HepG2 (cell line): Measurements from ENCODE around the gene C20orf141. TPM values are rescaled to one million over a fixed set of nuclear protein-coding genes. Genes with fewer than 3 reads are reported as not detected.

ENCODE experiments used
- ATAC-seq: fragments of 200-7000 bp; cut with Tn5 transposase; 3 replicates; pipeline ENCODE4 v1.9.1; 2020; ENCODE audit warnings: mild to moderate bottlenecking, moderate library complexity
- BruUV-seq: library from RNA; stranded (reverse); fragments of 400-500 nt; replicated peaks from 2 replicates; lab custom pipeline; 2021; lab: Mats Ljungman, UMichigan
- CTCF ChIA-PET: fragments of 300-600 bp; formaldehyde crosslinking; extraction: SDS; loops from one replicate; lab custom pipeline; 2021; ENCODE audit warnings: low total read pairs, inconsistent platforms, low intra/inter-chr PET ratio; lab: Yijun Ruan, JAX
- POLR2A ChIA-PET: fragments of 350-600 bp; sonication (Branson Sonifier 250); formaldehyde crosslinking; loops from one replicate; lab custom pipeline; 2020; ENCODE audit warnings: antibody characterized with exemption, inconsistent platforms; lab: Yijun Ruan, JAX
- DNase-seq: peaks from one replicate; pipeline ENCODE4 v3.0.0-alpha.2; 2015; ENCODE audit warnings: low spot score
- FAIRE-seq: peaks from 3 replicates; lab custom pipeline; 2011; peaks lifted over from hg19 to GRCh38; lab: Jason Lieb, UNC
- H2AFZ ChIP-seq: one replicate; pipeline ENCODE4 v1.6.1; 2011; ENCODE audit warnings: low read length, inconsistent platforms
- H3K27ac ChIP-seq: fragments of 300-600 bp; 3 replicates; pipeline ENCODE4 v1.8.0; 2011; ENCODE audit warnings: mixed run types, mild to moderate bottlenecking, mixed read lengths, low read length, inconsistent platforms; ENCODE audit not compliant: insufficient read depth; ENCODE audit errors: extremely low read length
- H3K27me3 ChIP-seq, 2 experiments: fragments of 200-600 bp in 1 of 2; 2 replicates in 1 of 2; 3 replicates in 1 of 2; pipeline versions ENCODE4 v1.6.0 to v1.8.0; 2011; ENCODE audit warnings: low read length in 2 of 2, mild to moderate bottlenecking in 2 of 2, moderate library complexity in 2 of 2, inconsistent platforms in 1 of 2; ENCODE audit not compliant: insufficient read depth in 2 of 2, control insufficient read depth in 1 of 2
- H3K36me3 ChIP-seq, 2 experiments: fragments of 200-600 bp in 1 of 2; replicated peaks in 1 of 2; 2 replicates in 1 of 2; 3 replicates in 1 of 2; pipeline versions ENCODE4 v1.5.1 to v1.8.0; 2011; ENCODE audit warnings: low read length in 2 of 2, inconsistent platforms in 1 of 2; ENCODE audit not compliant: insufficient read depth in 2 of 2, control insufficient read depth in 1 of 2
- H3K4me1 ChIP-seq: 2 replicates; pipeline ENCODE4 v1.5.1; 2012; ENCODE audit warnings: low read length, inconsistent platforms; ENCODE audit not compliant: insufficient read depth
- H3K4me2 ChIP-seq: 2 replicates; pipeline ENCODE4 v1.6.0; 2011; ENCODE audit warnings: low read depth, low read length, inconsistent platforms
- H3K4me3 ChIP-seq, 3 experiments: fragments of 200-600 bp in 1 of 3; sonication (generic), shearing (Covaris generic) in 1 of 3; replicated peaks in 1 of 3; 2 replicates each; pipeline ENCODE4 v1.5.1; 2011 to 2016; ENCODE audit warnings: low read length in 3 of 3, inconsistent platforms in 2 of 3, low read depth in 2 of 3, mild to moderate bottlenecking in 2 of 3, control low read depth in 1 of 3, mixed read lengths in 1 of 3; ENCODE audit not compliant: insufficient read depth in 1 of 3
- H3K79me2 ChIP-seq: one replicate; pipeline ENCODE4 v1.6.1; 2011; ENCODE audit warnings: low read length, inconsistent platforms; ENCODE audit not compliant: insufficient read depth
- H3K9ac ChIP-seq: 2 replicates; pipeline ENCODE4 v1.6.0; 2011; ENCODE audit warnings: mild to moderate bottlenecking, low read depth, low read length, inconsistent platforms; ENCODE audit not compliant: insufficient read depth
- H3K9me3 ChIP-seq: 2 replicates; pipeline ENCODE4 v1.5.1; 2012; ENCODE audit warnings: mild to moderate bottlenecking, low read length
- H4K20me1 ChIP-seq: 2 replicates; pipeline ENCODE4 v1.6.0; 2011; ENCODE audit warnings: inconsistent platforms, mild to moderate bottlenecking, low read length, moderate library complexity; ENCODE audit not compliant: insufficient read depth
- DR1 ChIP-seq: sonication (generic); formaldehyde crosslinking; IDR thresholded peaks from 2 replicates; pipeline ENCODE4 v1.8.0; 2021; ENCODE audit warnings: mild to moderate bottlenecking, missing genetic modification reagents, inconsistent platforms
- HOXD1 ChIP-seq: sonication (generic); formaldehyde crosslinking; IDR thresholded peaks from 2 replicates; pipeline ENCODE4 v1.5.0; 2020; ENCODE audit warnings: missing genetic modification reagents
- MAFF ChIP-seq: IDR thresholded peaks from 2 replicates; pipeline ENCODE4 v1.6.1; 2011; ENCODE audit warnings: low read depth, low read length, improper control_type of control experiment
- MAFK ChIP-seq, 2 experiments: IDR thresholded peaks in 1 of 2; conservative IDR thresholded peaks in 1 of 2; 2 replicates each; pipeline ENCODE4 v1.6.1; 2011; ENCODE audit warnings: improper control_type of control experiment in 2 of 2, low read length in 2 of 2
- ZFY ChIP-seq: sonication (generic); formaldehyde crosslinking; IDR thresholded peaks from 2 replicates; pipeline ENCODE4 v1.4.0; 2020; ENCODE audit warnings: missing genetic modification reagents
- WGBS: methylation state at CpG from one replicate; pipeline ENCODE4 v1.1.6; 2017; ENCODE audit warnings: low lambda C conversion rate; 5-methylcytosine and 5-hydroxymethylcytosine counted together
- in situ Hi-C: cut with HindIII; loops from 2 replicates; pipeline ENCODE4 v1.10.0; 2017; ENCODE audit warnings: low pct_unique_long_range_greater_than_20kb; ENCODE audit not compliant: extremely low pct_ligation_motif_present
- intact Hi-C: fragments of 100-400 bp; cut with micrococcal nuclease; formaldehyde crosslinking; loops from one replicate; pipeline ENCODE4 v1.10.0; 2022; ENCODE audit not compliant: unreplicated experiment
- polyA plus RNA-seq, 8 experiments: library from polyadenylated mRNA; depleted of rRNA in 3 of 8; stranded (reverse) in 7 of 8; unstranded in 1 of 8; fragments of >200 nt; fragmentation: Illumina TruSeq in 4 of 8; extraction: Trizol in 4 of 8; gene quantifications; 2 replicates each; pipeline versions ENCODE4 v1.2.1 to v1.2.3, GENCODE V29; 2011 to 2016; ENCODE audit warnings: low read depth in 4 of 8, missing spikeins in 1 of 8, mixed read lengths in 1 of 8; ENCODE audit not compliant: insufficient read depth in 1 of 8
- total RNA-seq, 5 experiments: library from RNA; depleted of rRNA; stranded (reverse); fragments of >200 nt; fragmentation: Illumina TruSeq; extraction: Trizol; gene quantifications; 2 replicates each; pipeline ENCODE4 v1.2.3, GENCODE V29; 2016; ENCODE audit warnings: low read depth in 1 of 5

C20orf141 gene
- total and polyA plus RNA-seq, 2 of the 13 experiments (the other 11 are each of a cell fraction or from before 2014, with no cell fraction given), result not detected

GRCh38 chr20:2820084-2820895 is 5.5 kb downstream of the C20orf141 start:
- no peak overlapping the region for H2AFZ ChIP-seq
- BruUV-seq, result no TSS peak
- FAIRE-seq, result no peak
- WGBS, result 43% methylated on average over 32 of the region's 32 CpGs
- intact Hi-C loops (no loop called here), in situ Hi-C loops (no loop called here)
- peak overlapping the region; percentile 41; the same call in 1 of the 2 replicates for H3K4me2 ChIP-seq
- H3K27ac ChIP-seq, result no peak overlapping the region
- no peak overlapping the region for H3K9ac ChIP-seq
- DNase-seq, result no peak
- H3K36me3 ChIP-seq, result no peaks in the 10 kb centered on the region
- TF ChIP-seq ZFY (CRISPR knock-in tag) (0 out of 2 replicates have a peak, but pooled peaks have one; percentile 23), DR1 (CRISPR knock-in tag) (0 out of 2 replicates have a peak, but pooled peaks have one; percentile 24), MAFF (peak; percentile 64; the same call in 1 of the 2 replicates), HOXD1 (CRISPR knock-in tag) (no peak), MAFK (conservative IDR thresholded peaks at IDR 0.05 in 1 of 2, IDR thresholded peaks at IDR 0.05 in 1 of 2; ENCODE audit: low read length in 2 of 2) (peak; percentile 52 to 72; a peak in 3 of 4 replicates)
- ChIA-PET CTCF (no interaction called here), POLR2A (no interaction called here)
- H4K20me1 ChIP-seq, result no peaks in the 10 kb centered on the region
- peak; percentile 16 for ATAC-seq
- H3K9me3 ChIP-seq, result no peaks in the 10 kb centered on the region
- peak overlapping the region in 1 of 3 experiments; percentile 30; a peak in 1 of 6 replicates for H3K4me3 ChIP-seq
- H3K79me2 ChIP-seq, result no peaks in the 10 kb centered on the region
- peaks cover 13% of the 10 kb centered on the region; the same call in 1 of the 2 replicates for H3K4me1 ChIP-seq
- H3K27me3 ChIP-seq, result peaks cover 7 to 60% of the 10 kb centered on the region in 2 experiments; a peak in 4 of 5 replicates
